Renal cortex interstitium (tissue), 15 donors: Measurements from ENCODE around the gene NIT2. TPM values are rescaled to one million over a fixed set of nuclear protein-coding genes. Genes with fewer than 3 reads are reported as not detected.
A peak's percentile ranks its signal among the peaks of the same experiment; 100 is the strongest.
"Not testable (repeated sequence)": the region's sequence is repeated elsewhere in the genome, so short reads cannot be mapped to it uniquely, and the experiment has no call there.

Source experiments
- DNase-seq, 11 donors: peaks; one replicate each; pipeline ENCODE4 v3.0.0-alpha.2; 2013; ENCODE audit warnings: low read depth in 9 of 11, low spot score in 4 of 11; ENCODE audit errors: extremely low read depth in 1 of 11
- long read RNA-seq, 16 experiments: transcript quantifications; one replicate each; lab custom pipeline, GENCODE V29; 2026
- polyA plus RNA-seq, 3 donors: library from polyadenylated mRNA; unstranded; fragments of 120-200 nt; gene quantifications; one replicate each; pipeline ENCODE4 v1.2.1, GENCODE V29; 2013; ENCODE audit not compliant: insufficient read length in 3 of 3

The NIT2 gene, protein sequence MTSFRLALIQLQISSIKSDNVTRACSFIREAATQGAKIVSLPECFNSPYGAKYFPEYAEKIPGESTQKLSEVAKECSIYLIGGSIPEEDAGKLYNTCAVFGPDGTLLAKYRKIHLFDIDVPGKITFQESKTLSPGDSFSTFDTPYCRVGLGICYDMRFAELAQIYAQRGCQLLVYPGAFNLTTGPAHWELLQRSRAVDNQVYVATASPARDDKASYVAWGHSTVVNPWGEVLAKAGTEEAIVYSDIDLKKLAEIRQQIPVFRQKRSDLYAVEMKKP
- 100 to 1,000 TPM; 109 to 134 (median 129) TPM for polyA plus RNA-seq
- long read RNA-seq, donor 1, full-length matches to known transcripts: 23 of 63 reads
- long read RNA-seq, donor 1, partial matches to known transcripts: 40 of 63 reads
- long read RNA-seq, donor 1, other reads (novel, unspliced or antisense): 0 of 63 reads
- long read RNA-seq, donor 2, full-length matches to known transcripts: 31 of 39 reads
- long read RNA-seq, donor 2, partial matches to known transcripts: 8 of 39 reads
- long read RNA-seq, donor 2, other reads (novel, unspliced or antisense): 0 of 39 reads
- long read RNA-seq, donor 3, full-length matches to known transcripts: 46 of 136 reads
- long read RNA-seq, donor 3, partial matches to known transcripts: 70 of 136 reads
- long read RNA-seq, donor 3, other reads (novel, unspliced or antisense): 20 of 136 reads
- long read RNA-seq, donor 4, full-length matches to known transcripts: 29 of 55 reads
- long read RNA-seq, donor 4, partial matches to known transcripts: 26 of 55 reads
- long read RNA-seq, donor 4, other reads (novel, unspliced or antisense): 0 of 55 reads
- long read RNA-seq, donor 5: 0 reads
- long read RNA-seq, donor 6, full-length matches to known transcripts: 29 of 64 reads
- long read RNA-seq, donor 6, partial matches to known transcripts: 35 of 64 reads
- long read RNA-seq, donor 6, other reads (novel, unspliced or antisense): 0 of 64 reads
- long read RNA-seq, donor 7, full-length matches to known transcripts: 39 of 86 reads
- long read RNA-seq, donor 7, partial matches to known transcripts: 47 of 86 reads
- long read RNA-seq, donor 7, other reads (novel, unspliced or antisense): 0 of 86 reads
- long read RNA-seq, donor 8, full-length matches to known transcripts: 64 of 209 reads
- long read RNA-seq, donor 8, partial matches to known transcripts: 127 of 209 reads
- long read RNA-seq, donor 8, other reads (novel, unspliced or antisense): 18 of 209 reads
- long read RNA-seq, donor 9, full-length matches to known transcripts: 44 of 59 reads
- long read RNA-seq, donor 9, partial matches to known transcripts: 9 of 59 reads
- long read RNA-seq, donor 9, other reads (novel, unspliced or antisense): 6 of 59 reads
- long read RNA-seq, donor 10, full-length matches to known transcripts: 43 of 83 reads
- long read RNA-seq, donor 10, partial matches to known transcripts: 40 of 83 reads
- long read RNA-seq, donor 10, other reads (novel, unspliced or antisense): 0 of 83 reads
- long read RNA-seq, donor 11, full-length matches to known transcripts: 15 of 20 reads
- long read RNA-seq, donor 11, partial matches to known transcripts: 5 of 20 reads
- long read RNA-seq, donor 11, other reads (novel, unspliced or antisense): 0 of 20 reads
- long read RNA-seq, donor 12, full-length matches to known transcripts: 6 of 14 reads
- long read RNA-seq, donor 12, partial matches to known transcripts: 8 of 14 reads
- long read RNA-seq, donor 12, other reads (novel, unspliced or antisense): 0 of 14 reads
- long read RNA-seq, donor 13, full-length matches to known transcripts: 77 of 163 reads
- long read RNA-seq, donor 13, partial matches to known transcripts: 86 of 163 reads
- long read RNA-seq, donor 13, other reads (novel, unspliced or antisense): 0 of 163 reads
- long read RNA-seq, donor 14, full-length matches to known transcripts: 28 of 63 reads
- long read RNA-seq, donor 14, partial matches to known transcripts: 26 of 63 reads
- long read RNA-seq, donor 14, other reads (novel, unspliced or antisense): 9 of 63 reads
- long read RNA-seq, donor 15, full-length matches to known transcripts: 19 of 24 reads
- long read RNA-seq, donor 15, partial matches to known transcripts: 5 of 24 reads
- long read RNA-seq, donor 15, other reads (novel, unspliced or antisense): 0 of 24 reads
- long read RNA-seq, donor 16, full-length matches to known transcripts: 83 of 141 reads
- long read RNA-seq, donor 16, partial matches to known transcripts: 58 of 141 reads
- long read RNA-seq, donor 16, other reads (novel, unspliced or antisense): 0 of 141 reads

DNA sequence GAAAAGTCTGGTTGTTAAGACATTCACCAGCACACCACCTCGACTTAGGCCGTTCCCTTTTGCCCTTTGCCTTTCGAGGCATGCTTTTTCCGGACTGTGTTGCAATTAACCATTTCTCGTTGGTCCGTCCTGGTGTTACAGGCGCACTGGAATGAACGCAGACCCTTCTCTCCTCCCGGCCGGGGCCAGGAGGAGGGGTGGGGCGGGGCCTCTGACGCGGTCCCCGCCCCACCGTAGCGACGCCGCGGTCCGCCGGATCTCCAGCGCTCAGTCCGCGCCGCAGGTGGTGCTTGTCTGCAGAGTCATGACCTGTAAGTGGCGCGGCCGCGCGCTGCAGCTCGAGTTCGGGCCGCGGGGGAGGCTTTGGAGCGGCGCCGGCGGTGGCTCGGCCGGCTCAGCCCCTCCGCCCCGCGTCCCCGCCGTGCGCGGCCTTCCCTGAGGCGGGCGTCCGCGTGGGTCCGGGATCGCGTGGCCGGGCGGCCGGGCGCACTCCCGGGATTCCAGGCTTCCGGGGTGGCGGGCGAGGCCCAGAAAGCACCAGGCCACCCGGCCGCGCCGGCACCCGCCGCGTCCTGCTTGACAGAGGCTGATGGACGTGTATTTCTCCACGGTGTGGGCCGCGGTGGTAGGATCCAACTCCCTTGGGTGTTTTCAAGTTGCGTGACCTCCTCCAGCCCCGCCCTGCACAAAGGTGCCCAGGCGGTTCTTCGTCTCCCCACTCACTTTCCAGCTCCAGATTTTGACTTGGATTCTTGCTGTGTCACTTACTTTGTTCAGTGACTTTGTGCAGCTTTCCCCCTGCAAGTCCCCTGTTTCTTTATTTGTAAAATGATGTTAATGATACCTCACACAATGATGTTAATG is at the start of gene NIT2:
TSS of gene NIT2 (plus strand) at position 270 of the 864 bp plus-strand sequence. CDS start at position 305, 35 bp downstream.
- DNase-seq: peak; percentile 64 to 83 (median 76)

DNA sequence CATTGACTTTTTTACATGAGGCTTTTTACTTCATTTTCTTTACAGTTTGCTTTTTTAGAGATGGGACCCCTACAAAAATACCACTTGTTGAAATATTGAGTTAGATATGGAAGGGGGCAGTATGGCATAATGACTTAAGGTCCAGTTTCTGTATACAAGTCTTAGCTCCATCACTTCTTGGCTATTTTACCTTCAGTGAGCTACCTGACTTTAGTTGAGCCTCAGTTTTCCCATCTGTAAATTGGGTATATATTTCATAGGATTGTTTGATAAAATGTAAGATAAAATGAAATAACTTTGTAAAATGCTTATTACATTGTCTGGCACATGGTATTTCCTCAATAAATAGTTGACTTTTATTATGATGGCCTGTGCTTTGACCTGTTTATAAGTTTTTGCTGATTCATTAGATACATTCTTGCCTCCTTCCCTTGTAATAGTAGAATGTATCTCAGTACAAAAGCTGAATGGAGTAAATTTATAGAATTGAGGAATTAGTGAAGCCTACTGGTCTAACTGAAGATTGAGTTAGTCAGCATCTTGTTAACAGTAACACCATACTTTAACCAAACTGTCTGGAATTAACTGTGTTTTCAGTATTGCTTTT is 46.2 kb upstream of the NIT2 start:
- no peak for DNase-seq

DNA sequence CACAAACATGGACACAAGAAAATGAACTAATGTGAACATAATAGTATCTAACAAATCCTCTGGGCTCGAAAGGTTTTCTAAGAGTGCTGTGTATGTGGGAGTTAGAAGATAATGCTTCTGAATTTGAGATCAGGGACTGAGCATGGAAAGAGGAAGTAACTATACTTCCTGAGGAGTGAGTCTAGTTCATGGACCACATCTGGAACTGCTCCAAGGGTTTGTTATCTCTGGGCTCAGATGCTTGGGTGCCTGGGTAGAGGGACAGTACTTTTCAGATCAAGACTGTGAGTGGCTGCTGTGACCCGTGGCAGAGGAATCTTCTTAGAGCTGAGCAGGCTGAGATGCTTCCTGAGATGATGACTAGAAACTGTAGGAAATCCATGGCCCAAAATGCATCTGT is 45.2 kb upstream of the NIT2 start:
- no peak for DNase-seq

DNA sequence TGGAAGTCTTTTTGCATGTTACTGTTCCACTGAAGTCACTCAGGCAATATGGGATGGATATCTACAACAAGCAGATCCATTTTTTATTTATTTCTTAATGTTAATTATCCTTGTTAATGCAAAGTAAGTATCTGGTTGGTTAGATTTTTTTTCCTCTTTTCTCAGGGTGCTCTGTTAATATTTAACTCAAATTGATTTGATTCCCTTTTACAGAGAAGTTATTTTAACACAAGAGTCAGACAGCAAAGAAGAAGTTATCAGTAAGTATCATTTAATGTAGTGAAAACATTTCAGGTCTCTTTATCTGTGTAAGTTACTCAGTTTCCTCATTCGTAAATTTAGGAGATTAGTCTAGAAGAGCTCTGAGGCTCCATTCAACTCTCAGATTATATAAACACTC is 39.5 kb upstream of the NIT2 start:
- no peak for DNase-seq

DNA sequence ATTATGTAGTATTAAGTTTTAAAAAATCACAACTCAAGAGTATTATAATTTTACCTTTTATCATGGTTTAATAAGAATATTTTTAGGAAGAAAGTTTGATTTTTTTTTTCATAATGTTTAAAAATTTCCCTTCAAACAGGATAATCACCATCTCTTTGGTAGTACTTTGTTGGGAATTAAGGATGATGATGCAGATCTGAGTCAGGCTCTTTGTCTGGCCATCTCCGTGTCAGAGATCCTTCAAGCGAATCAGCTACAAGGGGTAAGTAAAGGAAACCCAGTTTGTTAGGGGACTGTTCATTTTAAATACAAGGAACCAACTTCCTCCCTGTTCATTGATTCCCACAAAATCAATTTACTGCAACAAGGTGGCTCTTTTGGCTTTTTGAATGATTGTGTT is 36.8 kb upstream of the NIT2 start:
- no peak for DNase-seq

DNA sequence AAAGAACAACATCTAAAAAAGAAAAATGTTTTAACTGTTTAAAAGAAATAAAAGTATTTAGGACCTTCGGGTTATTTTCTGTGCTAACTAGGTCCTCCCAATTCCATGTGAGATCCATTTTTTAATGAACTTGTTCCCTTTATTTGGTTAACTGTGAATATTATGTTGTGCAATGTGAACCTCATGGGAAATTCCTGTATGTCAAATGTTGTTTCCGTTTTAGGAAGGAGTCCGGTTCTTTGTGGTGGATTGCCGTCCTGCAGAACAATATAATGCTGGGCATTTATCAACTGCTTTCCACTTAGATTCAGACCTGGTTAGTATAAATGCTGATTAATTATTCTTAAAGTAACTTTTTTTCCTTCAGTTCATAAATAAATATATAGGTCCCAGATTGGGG is 35.5 kb upstream of the NIT2 start:
- DNase-seq: no peak

DNA sequence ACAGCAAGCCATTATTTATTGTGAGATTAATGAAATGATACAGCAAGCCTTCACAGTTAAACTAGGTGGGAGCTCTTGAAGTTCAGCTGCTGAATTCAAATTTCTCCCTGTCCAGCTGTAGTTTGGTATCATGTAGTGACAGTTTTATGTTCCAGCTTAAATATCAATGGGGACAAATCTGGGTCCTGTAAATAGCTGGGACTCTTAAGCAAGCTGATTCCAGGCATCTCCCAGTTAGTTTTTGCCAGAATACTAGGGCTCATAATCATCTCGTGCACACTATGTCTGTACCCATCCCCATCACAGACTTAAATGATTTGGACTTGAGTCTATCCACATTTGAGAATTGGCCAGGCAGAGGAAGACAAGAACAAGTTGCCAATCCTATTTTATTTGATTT is 27.9 kb upstream of the NIT2 start:
- DNase-seq: peak in 1 of 11 donors; percentile 3

DNA sequence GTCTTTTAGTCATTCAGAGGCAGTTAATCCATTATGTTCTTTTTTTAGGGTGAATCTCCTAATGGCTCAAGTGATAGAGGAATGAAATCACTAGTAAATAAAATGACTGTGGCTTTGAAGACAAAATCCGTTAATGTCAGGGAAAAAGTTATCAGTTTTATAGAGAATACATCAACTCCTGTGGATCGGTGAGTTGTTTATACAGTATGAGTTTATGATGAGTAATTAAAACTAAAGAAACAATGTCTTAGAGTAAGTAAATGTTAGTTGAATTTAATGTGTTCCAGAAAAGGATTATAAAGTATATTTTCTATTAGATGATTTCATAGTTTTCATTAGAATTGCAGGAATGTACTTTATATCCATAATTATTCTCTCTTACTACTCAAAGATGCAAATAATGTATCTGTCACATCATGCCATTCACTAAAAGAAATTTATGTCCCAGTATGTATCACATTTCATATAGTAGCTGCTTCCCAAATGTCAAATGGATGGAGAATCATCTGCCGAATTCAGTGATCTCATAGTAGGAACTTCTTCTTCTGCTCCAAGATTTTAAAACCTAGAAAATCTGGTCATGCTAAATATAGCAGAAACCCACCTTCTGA is 24.1 kb upstream of the NIT2 start:
- no peak for DNase-seq

DNA sequence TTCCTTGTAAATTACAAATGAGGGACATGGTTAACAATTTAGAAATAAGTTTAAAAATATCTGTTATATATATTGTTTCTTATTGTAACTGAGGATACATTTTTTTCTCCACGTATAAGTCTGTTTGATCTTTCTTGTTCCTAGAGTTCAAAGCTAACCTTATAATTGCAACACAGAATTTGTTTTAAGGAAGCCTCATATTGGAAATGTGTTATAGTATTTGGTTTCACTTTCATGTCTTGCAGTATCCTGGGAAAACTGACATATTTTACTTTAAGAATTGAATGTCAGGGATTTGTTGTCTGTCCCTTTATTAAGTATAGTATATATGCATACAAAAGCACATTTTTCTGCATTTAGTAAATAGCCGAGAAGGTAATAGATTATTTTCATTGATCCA is 23.5 kb upstream of the NIT2 start:
- DNase-seq: no peak

DNA sequence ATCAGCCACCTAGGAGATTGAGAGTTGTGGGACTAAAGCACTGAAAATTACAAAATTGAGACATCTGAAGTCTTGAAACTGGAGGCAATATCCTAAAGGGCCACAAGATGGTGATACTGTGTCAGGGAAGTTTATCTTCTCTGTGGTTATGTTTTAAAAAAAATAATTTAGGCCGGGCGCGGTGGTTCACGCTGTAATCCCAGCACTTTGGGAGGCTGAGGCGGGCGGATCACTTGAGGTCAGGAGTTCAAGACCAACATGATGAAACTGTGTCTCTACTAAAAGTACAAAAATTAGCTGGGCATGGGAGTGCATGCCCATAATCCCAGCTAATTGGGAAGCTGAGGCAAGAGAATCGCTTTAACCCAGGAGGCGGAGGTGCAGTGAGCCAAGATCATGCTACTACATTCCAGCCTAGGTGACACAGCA is 17.9 kb upstream of the NIT2 start:
- DNase-seq: peak in 7 of 11 donors; percentile 12 to 39 (median 31)

DNA sequence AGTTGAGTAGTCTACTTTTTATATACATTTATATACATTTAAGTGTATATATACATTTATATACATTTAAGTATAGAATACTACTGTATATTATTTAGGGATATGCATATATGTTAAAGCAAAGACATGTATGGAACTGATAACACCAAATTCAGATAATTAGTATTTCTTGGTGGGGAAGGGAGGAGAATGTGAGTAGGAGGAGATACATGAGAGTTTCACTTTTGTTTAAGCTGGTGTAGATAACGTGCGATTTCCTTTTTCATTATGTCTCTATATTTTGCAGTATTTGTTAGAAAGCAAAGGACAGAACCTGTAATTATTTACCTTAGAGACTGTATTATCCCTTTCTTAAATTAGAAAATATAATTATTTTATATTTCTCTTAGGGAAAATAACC is 16.6 kb upstream of the NIT2 start:
- DNase-seq: no peak

DNA sequence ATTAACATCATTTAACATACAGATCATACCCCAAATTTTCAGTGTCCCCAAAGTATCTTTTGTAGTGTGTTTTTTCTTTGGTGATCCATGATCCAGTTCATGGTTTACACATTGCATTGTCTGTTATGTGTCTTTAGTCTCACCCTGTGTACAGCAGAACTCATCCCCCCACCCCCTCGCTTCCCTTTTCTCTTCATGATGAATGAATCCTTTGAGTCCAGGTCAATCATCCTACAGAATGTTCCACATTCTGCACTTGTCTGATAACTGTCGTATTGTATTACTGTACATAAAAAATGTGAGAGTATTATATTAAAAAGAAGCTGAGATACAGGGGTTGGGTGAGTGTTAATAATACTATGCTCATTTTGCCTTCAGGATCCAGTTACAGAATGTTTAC is 14.6 kb upstream of the NIT2 start:
- DNase-seq: no peak

DNA sequence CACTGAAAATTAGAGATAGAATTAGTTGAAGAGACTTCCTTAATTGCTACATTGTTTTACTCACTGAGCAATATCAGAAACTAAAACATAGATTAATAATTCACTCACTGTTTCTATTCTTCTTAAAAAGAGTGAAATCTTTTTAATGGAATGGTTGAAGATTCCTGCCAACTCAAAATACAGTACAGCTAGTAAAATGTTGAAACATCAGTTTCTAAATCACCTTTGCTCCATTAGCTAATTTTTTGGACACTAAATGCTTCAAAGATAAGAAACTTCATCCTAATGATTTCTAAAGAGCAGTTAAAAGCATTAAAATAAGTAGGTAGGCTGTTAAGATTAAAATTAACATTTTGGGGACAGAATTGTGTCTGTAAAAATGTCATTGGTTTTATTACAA is 10.5 kb upstream of the NIT2 start:
- DNase-seq: no peak

DNA sequence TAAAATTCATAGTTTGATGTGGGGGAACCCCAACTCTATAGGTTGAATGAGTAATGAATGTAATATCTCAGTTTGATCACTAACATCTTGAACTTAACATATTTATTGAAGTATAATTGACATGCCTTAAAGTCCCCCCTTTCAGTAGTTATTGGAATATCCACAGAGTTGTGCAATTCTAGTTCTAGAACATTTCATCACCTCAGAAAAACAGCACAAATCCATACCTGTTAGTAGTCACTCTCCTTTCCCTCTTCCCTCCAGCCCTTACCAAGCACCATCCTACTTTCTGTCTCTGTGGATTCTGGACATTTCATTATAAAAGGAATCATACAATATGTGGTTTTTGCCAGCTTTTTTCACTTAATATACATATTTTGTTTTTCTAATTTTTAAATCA is 8.7 kb upstream of the NIT2 start:
- no peak for DNase-seq

DNA sequence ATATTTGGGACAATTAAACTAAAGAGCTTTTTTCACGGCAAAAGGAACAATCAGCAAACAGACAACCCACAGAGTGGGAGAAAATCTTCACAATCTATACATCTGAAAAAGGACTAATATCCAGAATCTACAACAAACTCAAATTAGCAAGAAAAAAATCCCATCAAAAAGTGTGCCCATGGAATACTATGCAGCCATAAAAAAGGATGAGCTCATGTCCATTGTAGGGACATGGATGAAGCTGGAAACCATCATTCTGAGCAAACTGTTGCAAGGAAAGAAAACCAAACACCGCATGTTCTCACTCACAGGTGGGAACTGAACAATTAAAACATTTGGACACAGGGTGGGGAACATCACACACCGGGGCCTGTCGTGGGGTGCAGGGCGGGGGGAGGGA is 7.2 kb upstream of the NIT2 start:
- DNase-seq: not testable (repeated sequence)
